HepG2 (cell line): Measurements from ENCODE around the gene GPBAR1. TPM values are rescaled to one million over a fixed set of nuclear protein-coding genes. Genes with fewer than 3 reads are reported as not detected.

Source experiments
- ATF4 ChIP-seq, 2 experiments: fragments of 450-650 bp in 1 of 2; sonication (generic) in 1 of 2; formaldehyde crosslinking; IDR thresholded peaks; 2 replicates each; pipeline versions ENCODE4 v1.5.0 to v1.8.0; 2020 to 2022; ENCODE audit warnings: mild to moderate bottlenecking in 1 of 2, missing genetic modification reagents in 1 of 2
- BCL6 ChIP-seq: IDR thresholded peaks from 2 replicates; pipeline ENCODE4 v1.6.1; 2016; ENCODE audit warnings: missing genetic modification reagents, missing compliant biosample characterization
- MAZ ChIP-seq, 2 experiments: sonication (generic) in 1 of 2; formaldehyde crosslinking in 1 of 2; IDR thresholded peaks; 2 replicates each; pipeline versions ENCODE4 v1.5.0 to v1.6.1; 2012 to 2020; ENCODE audit warnings: low read depth in 2 of 2, mild to moderate bottlenecking in 2 of 2, borderline replicate concordance in 1 of 2, improper control_type of control experiment in 1 of 2, low read length in 1 of 2, missing genetic modification reagents in 1 of 2, moderate library complexity in 1 of 2
- MLXIP ChIP-seq: sonication (generic); formaldehyde crosslinking; IDR thresholded peaks from 2 replicates; pipeline ENCODE4 v1.9.0; 2021; ENCODE audit warnings: missing genetic modification reagents, borderline replicate concordance
- MTA3 ChIP-seq: sonication (generic); formaldehyde crosslinking; IDR thresholded peaks from 2 replicates; pipeline ENCODE4 v1.4.0; 2020; ENCODE audit warnings: missing genetic modification reagents
- NONO ChIP-seq, 2 experiments: fragments of 450-650 bp in 1 of 2; sonication (generic) in 1 of 2; formaldehyde crosslinking in 1 of 2; IDR thresholded peaks in 1 of 2; conservative IDR thresholded peaks in 1 of 2; 2 replicates each; pipeline versions ENCODE4 v1.6.1 to v1.8.0; 2017 to 2022; ENCODE audit warnings: mild to moderate bottlenecking in 1 of 2, missing genetic modification reagents in 1 of 2, moderate library complexity in 1 of 2
- PAXIP1 ChIP-seq: sonication (generic); formaldehyde crosslinking; conservative IDR thresholded peaks from 2 replicates; pipeline ENCODE4 v1.4.0; 2020; ENCODE audit warnings: mild to moderate bottlenecking, missing genetic modification reagents, moderate library complexity
- PHF8 ChIP-seq: sonication (generic); formaldehyde crosslinking; IDR thresholded peaks from 2 replicates; pipeline ENCODE4 v1.5.0; 2020; ENCODE audit warnings: missing genetic modification reagents
- RERE ChIP-seq: IDR thresholded peaks from 2 replicates; pipeline ENCODE4 v1.6.1; 2016; ENCODE audit warnings: low read depth, missing genetic modification reagents, missing compliant biosample characterization
- SRSF4 ChIP-seq: fragments of 200-400 bp; formaldehyde crosslinking; IDR thresholded peaks from one replicate; pipeline ENCODE4 v1.6.1; 2018; ENCODE audit warnings: mild to moderate bottlenecking, low read depth, low read length, moderate library complexity; ENCODE audit not compliant: poor library complexity, severe bottlenecking
- ZMYM3 ChIP-seq: sonication (generic); formaldehyde crosslinking; IDR thresholded peaks from 2 replicates; pipeline ENCODE4 v1.5.1; 2020; ENCODE audit warnings: mild to moderate bottlenecking, missing genetic modification reagents
- ZNF362 ChIP-seq: sonication (generic); formaldehyde crosslinking; IDR thresholded peaks from 2 replicates; pipeline ENCODE4 v1.4.0; 2020; ENCODE audit warnings: missing genetic modification reagents, mild to moderate bottlenecking, borderline replicate concordance
- polyA plus RNA-seq, 8 experiments: library from polyadenylated mRNA; depleted of rRNA in 3 of 8; stranded (reverse) in 7 of 8; unstranded in 1 of 8; fragments of >200 nt; fragmentation: Illumina TruSeq in 4 of 8; extraction: Trizol in 4 of 8; gene quantifications; 2 replicates each; pipeline versions ENCODE4 v1.2.1 to v1.2.3, GENCODE V29; 2011 to 2016; ENCODE audit warnings: low read depth in 4 of 8, missing spikeins in 1 of 8, mixed read lengths in 1 of 8; ENCODE audit not compliant: insufficient read depth in 1 of 8
- total RNA-seq, 5 experiments: library from RNA; depleted of rRNA; stranded (reverse); fragments of >200 nt; fragmentation: Illumina TruSeq; extraction: Trizol; gene quantifications; 2 replicates each; pipeline ENCODE4 v1.2.3, GENCODE V29; 2016; ENCODE audit warnings: low read depth in 1 of 5

The GPBAR1 gene
- total and polyA plus RNA-seq, 2 of the 13 experiments (the other 11 are each of a cell fraction or from before 2014, with no cell fraction given) = 0.05 to 0.09 TPM

- TF ChIP-seq RERE = peak; percentile 33; the same call in 1 of the 2 replicates
- no peak for TF ChIP-seq MLXIP (CRISPR knock-in tag)
- TF ChIP-seq MTA3 (CRISPR knock-in tag) = no peak
- TF ChIP-seq ZMYM3 = 0 out of 2 replicates have a peak, but pooled peaks have one; percentile 29
- TF ChIP-seq PHF8 (CRISPR knock-in tag) = no peak
- TF ChIP-seq BCL6 (CRISPR knock-in tag) = 0 out of 2 replicates have a peak, but pooled peaks have one; percentile 32
- TF ChIP-seq MAZ (IDR thresholded peaks at IDR 0.05; ENCODE audit: borderline replicate concordance, low read depth, low read length) = peak; percentile 24; the same call in 1 of the 2 replicates
- no peak for TF ChIP-seq MAZ (CRISPR knock-in tag; IDR thresholded peaks at IDR 0.05; ENCODE audit: low read depth)
- no peak for TF ChIP-seq NONO (IDR thresholded peaks at IDR 0.05)
- TF ChIP-seq NONO (CRISPR knock-in tag; conservative IDR thresholded peaks at IDR 0.05) = peak; percentile 48; the same call in 1 of the 2 replicates
- TF ChIP-seq ZNF362 (CRISPR knock-in tag) = peak; percentile 80; the same call in 1 of the 2 replicates
- TF ChIP-seq PAXIP1 (CRISPR knock-in tag) = peak; percentile 36; the same call in 1 of the 2 replicates
- TF ChIP-seq SRSF4 = no peak
- TF ChIP-seq ATF4 (CRISPR knock-in tag; IDR thresholded peaks at IDR 0.05) = 0 out of 4 replicates have a peak, but pooled peaks of 1 of the 2 experiments have one; percentile 3
Observed at GRCh38 chr2:218312267-218312756, 51.5 kb downstream of the GPBAR1 start (continued).
